Daoy (cell line): Measurements from ENCODE around the gene CIT. TPM values are rescaled to one million over a fixed set of nuclear protein-coding genes. Genes with fewer than 3 reads are reported as not detected.
"Not testable (repeated sequence)": the region's sequence is repeated elsewhere in the genome, so short reads cannot be mapped to it uniquely, and the experiment has no call there.

Experiments used
- DNase-seq: peaks from one replicate; pipeline ENCODE4 v3.0.0-alpha.2; 2015; ENCODE audit warnings: low read depth
- total RNA-seq: library from RNA; depleted of rRNA; stranded (reverse); fragments of >200 nt; shearing (Covaris generic); gene quantifications from 2 replicates; pipeline ENCODE4 v1.2.3, GENCODE V29; 2014; rRNA removed

CIT gene, protein sequence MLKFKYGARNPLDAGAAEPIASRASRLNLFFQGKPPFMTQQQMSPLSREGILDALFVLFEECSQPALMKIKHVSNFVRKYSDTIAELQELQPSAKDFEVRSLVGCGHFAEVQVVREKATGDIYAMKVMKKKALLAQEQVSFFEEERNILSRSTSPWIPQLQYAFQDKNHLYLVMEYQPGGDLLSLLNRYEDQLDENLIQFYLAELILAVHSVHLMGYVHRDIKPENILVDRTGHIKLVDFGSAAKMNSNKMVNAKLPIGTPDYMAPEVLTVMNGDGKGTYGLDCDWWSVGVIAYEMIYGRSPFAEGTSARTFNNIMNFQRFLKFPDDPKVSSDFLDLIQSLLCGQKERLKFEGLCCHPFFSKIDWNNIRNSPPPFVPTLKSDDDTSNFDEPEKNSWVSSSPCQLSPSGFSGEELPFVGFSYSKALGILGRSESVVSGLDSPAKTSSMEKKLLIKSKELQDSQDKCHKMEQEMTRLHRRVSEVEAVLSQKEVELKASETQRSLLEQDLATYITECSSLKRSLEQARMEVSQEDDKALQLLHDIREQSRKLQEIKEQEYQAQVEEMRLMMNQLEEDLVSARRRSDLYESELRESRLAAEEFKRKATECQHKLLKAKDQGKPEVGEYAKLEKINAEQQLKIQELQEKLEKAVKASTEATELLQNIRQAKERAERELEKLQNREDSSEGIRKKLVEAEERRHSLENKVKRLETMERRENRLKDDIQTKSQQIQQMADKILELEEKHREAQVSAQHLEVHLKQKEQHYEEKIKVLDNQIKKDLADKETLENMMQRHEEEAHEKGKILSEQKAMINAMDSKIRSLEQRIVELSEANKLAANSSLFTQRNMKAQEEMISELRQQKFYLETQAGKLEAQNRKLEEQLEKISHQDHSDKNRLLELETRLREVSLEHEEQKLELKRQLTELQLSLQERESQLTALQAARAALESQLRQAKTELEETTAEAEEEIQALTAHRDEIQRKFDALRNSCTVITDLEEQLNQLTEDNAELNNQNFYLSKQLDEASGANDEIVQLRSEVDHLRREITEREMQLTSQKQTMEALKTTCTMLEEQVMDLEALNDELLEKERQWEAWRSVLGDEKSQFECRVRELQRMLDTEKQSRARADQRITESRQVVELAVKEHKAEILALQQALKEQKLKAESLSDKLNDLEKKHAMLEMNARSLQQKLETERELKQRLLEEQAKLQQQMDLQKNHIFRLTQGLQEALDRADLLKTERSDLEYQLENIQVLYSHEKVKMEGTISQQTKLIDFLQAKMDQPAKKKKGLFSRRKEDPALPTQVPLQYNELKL (N-terminal part only)
- 20.6 and 21.1 TPM in 2 replicates for total RNA-seq

DNA sequence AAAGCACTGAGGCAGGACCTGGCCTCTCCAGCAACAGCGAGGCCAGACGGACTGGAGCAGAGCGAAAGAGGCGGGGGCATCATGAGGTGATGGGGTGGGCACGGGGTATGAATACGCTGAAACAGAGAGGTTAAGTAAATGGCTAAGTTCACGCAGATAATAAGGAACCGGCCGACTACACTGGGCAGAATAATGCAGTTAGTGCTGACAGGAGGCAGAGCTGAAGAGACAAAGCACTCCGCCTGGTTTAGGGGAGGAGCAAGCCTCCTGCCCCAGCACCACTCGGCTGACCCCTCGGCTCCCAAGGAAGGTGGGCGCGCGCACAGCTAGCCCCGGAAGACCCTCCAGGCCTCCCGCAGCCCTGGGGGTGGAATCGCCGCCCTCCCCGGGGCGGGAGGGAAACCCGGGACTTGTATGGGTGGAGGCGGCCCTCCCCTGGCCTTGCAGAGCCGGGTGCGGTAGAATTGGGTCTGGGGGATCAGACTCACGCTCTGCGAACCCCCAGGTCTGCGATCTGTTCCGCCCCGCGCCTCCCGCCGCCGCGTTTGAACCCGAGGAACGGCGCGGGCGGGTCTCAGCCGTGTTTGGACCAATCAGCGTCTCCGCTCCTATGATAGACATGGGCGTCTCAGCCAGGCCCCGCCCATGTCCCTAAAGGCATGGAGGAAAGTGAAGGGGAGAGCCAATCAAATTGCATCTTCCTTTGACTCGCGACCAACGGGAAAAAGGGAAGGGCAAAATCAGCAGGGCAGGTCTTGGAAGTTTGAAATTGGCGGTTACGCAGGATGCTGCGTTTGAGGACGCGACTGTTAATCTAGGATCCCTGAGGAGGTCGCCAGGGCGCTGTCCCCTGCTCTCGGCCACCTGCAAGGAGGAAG is at the start of gene CIT:
TSS of gene CIT (minus strand) at position 560 of the 878 bp plus-strand sequence. CDS start 1,152 bp downstream, outside the sequence.
- DNase-seq, result peak; percentile 97

DNA sequence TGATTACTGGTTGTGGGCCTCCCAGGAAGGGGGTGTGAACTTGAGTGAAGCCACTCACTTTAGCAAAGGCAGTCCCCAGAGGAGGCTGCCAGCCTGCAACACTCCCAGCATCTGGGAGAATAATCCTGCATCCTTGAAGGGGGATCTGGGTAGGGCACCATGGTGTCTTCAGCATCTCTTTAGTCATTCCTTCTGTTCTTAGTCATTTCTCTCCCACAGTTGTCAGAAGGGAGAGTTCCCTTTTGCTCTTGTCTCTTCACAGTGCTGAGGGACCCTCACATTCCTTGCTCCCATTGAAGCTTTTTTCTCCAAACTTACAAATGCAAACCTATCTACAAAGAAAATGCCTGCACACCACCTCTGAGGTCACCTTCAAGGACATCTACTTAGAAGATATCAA is 48.1 kb upstream of the CIT start:
- DNase-seq, result no peak

DNA sequence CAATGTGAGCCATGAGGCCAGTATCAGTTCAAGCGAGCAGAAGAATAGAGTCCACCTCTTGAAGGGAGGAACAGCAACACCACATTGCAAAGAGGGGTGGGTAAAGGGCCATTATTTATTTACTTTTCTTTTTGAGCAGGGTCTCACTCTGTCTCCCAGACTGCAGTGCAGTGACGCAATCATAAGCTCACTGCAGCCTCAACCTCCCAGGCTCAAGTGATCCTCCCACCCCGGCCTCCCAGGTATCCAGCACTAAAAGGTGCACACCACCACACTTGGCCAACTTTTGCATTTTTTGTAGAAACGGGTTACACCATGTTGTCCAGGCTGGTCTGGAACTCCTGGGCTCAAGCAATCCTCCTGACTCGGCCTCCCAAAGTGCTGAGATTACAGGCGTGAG is 42.9 kb upstream of the CIT start:
- no peak for DNase-seq

DNA sequence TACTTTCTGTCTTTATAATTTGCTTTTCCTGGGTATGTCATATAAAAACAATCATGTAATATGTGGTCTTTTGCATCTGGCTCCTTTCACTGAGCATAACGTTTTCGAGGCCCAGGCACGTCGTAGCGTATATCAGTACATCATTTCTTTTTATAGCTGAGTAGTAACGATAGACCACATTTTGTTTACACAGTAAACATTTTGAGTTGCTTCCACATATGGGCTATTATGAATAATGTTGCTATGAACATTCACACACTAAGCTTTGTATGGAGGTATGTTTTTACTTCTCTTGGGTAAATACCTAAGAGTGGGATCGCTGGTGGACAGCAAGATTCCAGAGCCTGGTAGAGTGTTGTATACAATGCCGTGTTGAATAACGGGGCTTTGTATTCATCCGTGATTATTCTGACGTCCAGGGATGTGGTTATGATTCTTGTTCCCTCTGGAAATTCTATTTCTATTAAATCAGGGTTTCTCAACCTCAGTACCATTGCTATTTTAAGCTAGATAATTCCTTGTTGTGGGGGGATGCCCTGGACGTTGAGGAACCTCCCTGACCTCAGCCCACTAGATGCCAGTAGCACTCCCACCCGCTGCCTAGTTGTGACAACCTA is 38.9 kb upstream of the CIT start:
- no peak for DNase-seq

DNA sequence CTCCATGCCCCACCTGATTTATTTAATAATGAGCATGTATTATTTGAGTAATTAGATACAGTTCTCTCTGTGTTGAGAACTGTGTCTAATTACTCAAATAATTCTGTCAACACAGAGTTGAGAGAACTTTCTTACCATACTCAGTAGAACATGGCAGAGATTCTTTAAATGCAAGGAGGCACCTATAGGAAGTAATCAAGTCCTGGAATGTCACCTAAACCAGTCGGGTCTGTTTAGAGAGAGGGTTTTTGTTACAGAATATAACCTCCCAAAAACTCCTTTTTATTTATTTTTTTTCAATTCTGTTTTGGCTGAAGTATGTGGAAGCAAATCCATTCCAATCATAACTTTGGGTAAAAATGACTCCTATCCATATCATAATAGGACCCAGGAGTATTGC is 37.5 kb upstream of the CIT start:
- no peak for DNase-seq

DNA sequence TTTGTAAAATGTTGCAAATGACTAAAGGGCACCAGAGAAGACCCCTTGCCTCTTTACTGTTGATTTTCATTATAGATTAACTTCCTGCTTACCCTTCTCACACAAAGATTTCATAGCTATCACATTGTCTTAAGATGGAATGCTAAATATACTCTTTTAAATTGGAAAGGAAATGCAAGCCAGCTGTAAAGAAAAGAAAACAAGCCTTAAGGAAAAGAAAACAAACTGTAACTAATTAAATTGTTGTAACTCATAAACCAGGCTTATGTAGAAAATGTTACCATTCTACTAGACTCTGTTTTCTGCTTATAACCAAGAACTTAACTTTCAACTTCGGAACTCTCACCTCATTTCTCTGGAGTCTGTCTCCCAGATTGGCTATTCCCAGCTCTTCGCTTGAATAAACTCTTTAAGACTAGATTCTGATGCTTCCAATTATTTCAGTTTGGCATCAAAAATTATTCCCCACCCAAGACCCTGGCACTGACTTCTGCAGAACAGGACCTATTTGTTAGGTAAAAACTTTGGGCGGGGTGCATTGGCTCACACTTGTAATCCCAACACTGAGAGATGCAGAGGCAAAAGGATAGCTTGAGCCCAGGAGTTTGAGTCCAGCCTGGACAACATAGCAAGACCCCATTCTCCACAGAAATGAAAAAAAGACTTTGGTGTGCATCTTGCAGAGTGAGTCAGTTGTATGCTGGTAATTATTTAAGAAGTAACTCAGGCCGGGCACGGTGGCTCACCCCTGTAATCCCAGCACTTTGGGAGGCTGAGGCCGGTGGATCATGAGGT is 36.6 kb upstream of the CIT start:
- no peak for DNase-seq

DNA sequence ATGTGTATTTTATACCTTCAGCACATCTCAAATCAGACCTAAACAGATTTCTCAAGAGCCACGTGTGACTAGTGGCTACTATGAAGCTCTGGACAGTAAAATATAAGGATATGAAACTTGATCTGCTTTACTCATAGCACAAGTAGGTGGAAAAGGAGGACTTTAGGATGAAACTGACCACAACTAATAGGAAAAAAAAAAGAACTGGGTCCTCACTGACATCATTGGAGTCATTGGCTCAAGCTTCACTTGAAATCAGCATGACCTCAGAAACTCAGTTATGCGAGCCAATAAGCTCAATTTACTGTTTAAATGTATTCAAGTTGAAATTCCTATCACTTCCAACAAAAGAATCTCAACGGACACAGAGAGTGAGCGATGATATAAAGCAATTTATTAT is 34.1 kb upstream of the CIT start:
- DNase-seq, result peak; percentile 31

DNA sequence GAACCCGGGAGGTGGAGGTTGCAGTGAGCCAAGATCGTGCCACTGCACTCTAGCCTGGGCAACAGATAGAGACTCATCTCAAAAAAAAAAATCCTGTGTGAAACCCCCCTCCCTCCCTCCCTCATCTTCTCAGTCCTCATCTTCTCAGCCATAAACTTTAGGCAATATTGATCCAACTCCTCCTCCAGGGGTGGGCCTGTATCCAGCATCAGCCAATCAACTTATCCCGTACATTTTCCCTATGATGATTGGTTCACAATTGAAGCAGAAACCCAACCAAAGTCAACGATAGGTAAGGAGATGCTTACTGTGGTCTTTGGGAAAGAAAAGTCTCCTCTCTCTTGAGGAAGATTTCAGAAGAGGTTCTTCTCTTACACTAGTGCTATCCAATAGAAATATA is 33.5 kb upstream of the CIT start:
- no peak for DNase-seq

DNA sequence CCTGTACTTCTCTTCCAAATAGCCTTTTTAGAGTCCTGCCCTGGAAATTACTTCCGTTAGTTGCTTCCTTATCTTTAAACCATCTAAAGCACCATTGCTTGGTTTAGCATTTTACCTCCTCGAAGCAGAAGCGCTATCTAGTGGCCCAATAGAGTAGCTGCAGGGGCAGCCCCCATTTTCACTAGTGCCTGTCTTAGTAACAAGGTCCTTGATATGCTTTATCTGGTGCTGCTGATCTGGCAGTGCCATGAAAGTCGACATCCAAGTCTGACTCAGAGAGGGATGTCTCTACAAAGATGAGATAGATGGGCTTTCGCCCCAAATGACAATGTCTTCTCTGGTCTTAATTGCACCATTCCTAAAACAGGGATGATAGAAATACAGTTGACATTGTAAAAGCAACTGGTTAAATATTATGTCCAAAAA is 25.0 kb upstream of the CIT start:
- peak; percentile 76 for DNase-seq

DNA sequence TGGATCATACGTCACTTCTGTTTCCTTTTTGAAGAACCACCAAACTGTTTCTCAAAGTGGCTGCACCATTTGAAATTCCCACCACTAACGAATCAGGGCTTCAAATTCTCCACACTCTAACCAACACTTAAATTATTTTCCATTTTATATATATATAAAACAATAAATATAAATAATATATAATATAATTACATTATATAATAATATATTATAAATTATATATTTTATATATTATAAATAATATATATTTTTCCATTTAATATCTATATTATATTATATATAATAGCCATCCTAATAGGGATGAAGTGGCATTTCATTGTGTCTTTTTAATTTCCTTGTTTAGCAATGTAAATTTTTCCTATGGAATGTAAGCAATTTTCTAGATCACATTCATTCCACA is 24.6 kb upstream of the CIT start:
- DNase-seq, result no peak

DNA sequence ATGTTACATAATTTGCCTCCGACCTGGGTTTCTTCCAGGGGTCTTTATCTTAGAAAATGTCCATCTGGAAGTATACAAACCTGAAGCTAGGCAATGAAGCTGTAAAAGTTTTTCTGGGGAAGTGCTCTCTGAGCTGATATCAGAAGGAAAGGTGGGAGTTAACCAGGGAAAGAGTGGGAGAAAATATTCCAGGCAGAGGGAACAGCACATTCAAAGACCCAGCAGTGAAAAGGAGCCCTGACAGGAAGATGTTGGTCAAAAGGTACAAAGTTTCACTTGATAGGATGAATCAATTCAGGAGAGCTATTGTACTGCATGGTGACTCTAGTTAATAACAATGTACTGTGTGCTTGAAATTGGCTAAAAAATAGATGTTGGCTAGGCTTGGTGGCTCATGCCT is 17.8 kb upstream of the CIT start:
- DNase-seq, result no peak

DNA sequence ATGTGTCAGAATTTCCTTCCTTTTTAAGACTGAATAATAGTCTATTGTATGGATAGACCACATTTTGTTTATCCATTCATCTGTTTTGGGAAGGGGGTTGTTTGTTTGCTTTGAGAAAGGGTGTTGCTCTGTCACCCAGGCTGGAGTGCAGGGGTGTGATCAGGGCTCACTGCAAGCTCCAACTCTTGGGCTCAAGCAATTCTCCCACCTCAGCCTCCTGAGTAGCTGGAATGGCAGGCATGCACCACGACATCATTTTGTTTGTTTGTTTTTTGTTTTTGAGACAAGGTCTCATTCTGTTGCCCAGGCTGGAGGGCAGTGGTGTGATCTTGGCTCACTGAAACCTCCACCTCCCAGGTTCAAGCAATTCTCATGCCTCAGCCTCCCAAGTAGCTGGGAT is 15.5 kb upstream of the CIT start:
- not testable (repeated sequence) for DNase-seq

DNA sequence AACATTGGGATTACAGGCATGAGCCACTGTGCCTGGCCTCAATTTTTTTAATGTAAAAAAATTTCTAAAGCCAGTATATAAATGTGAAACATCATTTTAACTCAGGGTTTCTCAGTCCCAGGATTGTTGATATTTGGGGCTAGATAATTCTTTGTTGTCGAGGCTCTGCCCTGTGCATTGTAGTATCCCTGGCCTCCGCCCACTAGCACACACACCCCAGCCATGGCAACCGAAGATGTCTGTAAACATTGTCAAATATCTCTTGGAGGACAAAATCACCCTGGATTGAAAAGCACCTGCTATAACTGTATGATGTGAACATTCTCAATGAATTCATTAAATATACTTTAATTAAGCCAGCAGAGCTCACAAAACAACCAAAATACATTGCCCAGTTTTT is 8.4 kb upstream of the CIT start:
- no peak for DNase-seq

DNA sequence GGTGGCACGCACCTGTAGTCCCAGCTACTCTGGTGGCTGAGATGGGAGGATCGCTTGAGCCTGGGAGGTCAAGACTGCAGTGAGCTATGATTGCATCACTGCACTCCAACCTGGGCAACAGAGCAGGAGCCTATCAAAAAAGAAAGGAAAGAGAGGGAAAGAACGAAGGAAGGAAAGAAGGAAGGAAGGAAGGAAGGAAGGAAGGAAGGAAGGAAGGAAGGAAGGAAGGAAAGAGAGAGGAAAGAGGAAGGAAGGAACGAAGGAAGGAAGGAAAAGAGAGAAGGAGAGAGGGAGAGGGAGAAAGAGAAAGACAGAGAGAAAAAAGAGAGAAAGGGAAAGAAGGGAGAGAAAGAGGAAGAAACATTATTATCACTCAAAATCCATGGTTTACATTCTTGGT is 6.7 kb upstream of the CIT start:
- not testable (repeated sequence) for DNase-seq

DNA sequence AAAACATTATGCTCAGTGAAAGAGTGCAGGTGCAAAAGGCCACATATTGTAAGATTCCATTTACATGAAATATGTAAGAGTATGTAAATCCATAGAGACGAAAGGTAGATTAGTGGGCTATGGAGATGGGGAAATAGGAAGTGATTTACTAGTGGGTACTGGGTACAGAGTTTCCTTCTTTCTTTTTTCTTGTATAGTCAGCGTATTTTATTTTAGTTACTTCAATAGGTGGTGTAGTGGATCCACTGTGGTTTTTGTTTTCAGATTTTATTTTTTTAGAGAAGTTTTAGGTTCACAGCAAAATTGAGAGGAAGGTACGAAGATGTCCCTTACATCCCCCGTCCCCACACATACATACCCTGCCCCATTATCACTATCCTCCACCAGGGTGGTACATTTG is 6.1 kb upstream of the CIT start:
- DNase-seq, result no peak

DNA sequence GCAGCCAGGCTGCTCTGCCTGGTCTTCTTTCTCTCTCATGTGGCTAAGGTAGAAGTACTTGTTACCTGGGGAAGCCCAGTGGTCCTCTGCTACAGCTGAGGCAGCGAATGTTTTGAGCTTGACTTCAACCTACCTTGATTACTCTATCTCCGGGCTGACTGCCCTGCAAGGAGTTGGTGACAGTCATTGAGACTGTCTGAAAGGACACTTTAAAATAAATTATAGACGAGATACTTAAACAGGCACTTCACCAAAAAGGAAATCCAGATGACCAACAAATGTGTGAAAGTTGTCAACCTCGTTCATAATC is 474 bp upstream of the CIT start:
- no peak for DNase-seq

DNA sequence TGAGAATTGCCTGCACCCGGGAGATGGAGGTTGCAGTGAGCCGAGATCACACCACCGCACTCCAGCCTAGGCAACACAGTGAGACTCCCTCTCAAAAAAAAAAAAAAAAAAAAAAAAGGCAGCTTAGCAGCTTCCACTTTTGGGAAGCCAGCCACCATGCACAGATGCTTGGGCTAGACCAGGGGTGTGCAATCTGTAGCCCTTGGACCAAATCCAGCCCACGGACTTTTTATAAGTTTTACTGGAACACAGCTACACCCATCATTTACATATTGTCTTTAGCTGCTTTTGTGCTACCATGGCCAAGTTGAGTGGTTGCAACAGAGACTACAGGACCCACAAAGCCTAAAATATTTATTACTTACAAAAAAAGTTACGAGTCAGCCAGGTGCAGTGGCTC is 6.7 kb downstream of the CIT start:
- DNase-seq, result no peak

DNA sequence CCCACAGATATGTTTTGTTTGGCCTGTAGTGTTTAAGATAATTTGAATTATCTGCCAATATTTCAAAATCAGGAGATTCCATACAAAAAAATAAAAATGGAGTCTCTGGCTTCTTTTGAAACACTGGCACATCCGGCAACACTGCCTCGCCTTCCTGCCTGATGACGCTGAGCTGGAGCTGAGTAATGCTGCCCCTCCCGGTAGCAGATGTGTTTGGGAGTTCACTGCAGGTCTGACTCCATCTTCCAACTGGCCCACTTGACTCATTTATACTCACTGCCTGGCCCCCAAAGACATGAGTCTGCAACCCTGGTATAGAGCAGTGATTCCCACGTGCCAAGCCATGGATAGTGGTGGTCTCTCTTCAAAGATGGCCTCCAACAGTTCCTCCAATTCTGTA is 7.4 kb downstream of the CIT start:
- peak; percentile 89 for DNase-seq

DNA sequence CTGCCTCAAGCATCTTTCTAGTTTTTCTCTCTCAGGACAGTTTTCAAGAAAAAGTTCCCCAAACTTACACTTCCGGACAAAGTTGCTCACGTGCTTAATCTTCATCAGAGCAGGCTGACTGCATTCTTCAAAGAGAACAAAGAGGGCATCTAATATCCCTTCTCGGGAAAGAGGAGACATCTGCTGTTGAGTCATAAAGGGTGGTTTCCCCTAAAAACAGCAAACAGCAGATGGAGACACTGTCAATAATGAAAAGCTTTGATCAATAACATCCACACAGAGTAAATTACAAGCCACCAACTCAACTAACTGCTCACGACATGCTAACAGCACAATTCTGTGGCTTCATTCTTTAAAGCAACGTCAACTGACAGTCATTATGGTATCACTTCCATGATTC is 8.1 kb downstream of the CIT start:
- peak; percentile 6 for DNase-seq

DNA sequence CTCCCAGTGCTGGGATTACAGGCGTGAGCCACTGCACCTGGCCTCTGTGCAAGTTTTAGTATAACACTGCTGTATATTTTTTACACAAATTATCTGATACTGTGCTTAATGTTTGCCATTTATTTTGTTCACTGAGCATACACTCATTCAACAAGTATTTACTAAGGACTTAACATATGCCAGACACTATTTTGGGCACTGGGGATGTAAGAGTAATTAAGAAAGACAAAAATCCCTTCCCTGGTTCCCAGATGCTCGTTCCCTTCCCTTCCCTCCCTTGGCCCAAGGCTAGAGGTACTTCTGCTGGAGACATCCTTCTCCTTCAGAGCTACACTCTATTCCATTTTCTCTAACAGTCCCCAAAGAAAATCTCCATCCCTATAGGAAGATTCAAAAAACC is 12.5 kb downstream of the CIT start:
- DNase-seq, result no peak
